ENCODE measurements around the gene ABCC1.
A peak's percentile ranks its signal among the peaks of the same experiment; 100 is the strongest.
"Not testable (repeated sequence)": the region's sequence is repeated elsewhere in the genome, so short reads cannot be mapped to it uniquely, and the experiment has no call there.

Gene ABCC1

GRCh38 chr16:16178455-16179162 is 229.2 kb downstream of the ABCC1 start:
- DNase-seq (ENCODE audit: low read depth): no peak
- no peak overlapping the region for H3K4me3 ChIP-seq (ENCODE audit: low read depth, low read length)
- no peak for TF ChIP-seq CTCF (conservative IDR thresholded peaks at IDR 0.05; ENCODE audit: low read depth, low read length)

- DNase-seq (ENCODE audit: low read depth): peak; percentile 14
- H3K4me3 ChIP-seq (ENCODE audit: low read depth, low read length): not testable (repeated sequence)
Observed at GRCh38 chr16:16181748-16182147, 232.3 kb downstream of the ABCC1 start.

GRCh38 chr16:16182918-16183317 is 233.5 kb downstream of the ABCC1 start:
- no peak overlapping the region for H3K4me3 ChIP-seq (ENCODE audit: low read depth, low read length)
- TF ChIP-seq CTCF (conservative IDR thresholded peaks at IDR 0.05; ENCODE audit: low read depth, low read length): no peak
- no peak for DNase-seq (ENCODE audit: low read depth)

- TF ChIP-seq CTCF (conservative IDR thresholded peaks at IDR 0.05; ENCODE audit: low read depth, low read length): peak; percentile 37
- peak; percentile 16 for DNase-seq (ENCODE audit: low read depth)
- H3K4me3 ChIP-seq (ENCODE audit: low read depth, low read length): no peak overlapping the region
Observed at GRCh38 chr16:16183562-16183961, 234.1 kb downstream of the ABCC1 start.

DNA sequence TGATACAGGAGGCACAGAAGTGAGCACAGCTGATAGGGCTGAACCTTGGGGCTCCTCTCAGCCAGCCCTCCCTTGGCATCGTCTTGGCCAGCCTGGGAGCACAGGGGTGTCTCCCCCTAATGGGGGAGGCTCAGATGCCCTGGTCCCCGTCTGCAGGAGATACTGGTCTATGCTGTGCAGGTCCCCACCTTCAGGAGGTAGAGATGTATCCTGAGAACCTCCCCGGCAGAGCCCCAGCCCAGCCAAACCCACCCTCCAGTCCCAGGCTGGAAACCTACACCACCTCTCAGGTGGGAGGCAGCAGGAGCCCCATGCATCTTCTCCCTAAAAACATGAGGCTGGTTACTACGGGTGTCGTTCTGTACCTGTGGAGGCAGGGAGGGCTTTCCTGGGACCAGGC is 235.2 kb downstream of the ABCC1 start:
- H3K4me3 ChIP-seq (ENCODE audit: low read depth, low read length): no peak overlapping the region
- DNase-seq (ENCODE audit: low read depth): no peak
- TF ChIP-seq CTCF (conservative IDR thresholded peaks at IDR 0.05; ENCODE audit: low read depth, low read length): no peak

DNA sequence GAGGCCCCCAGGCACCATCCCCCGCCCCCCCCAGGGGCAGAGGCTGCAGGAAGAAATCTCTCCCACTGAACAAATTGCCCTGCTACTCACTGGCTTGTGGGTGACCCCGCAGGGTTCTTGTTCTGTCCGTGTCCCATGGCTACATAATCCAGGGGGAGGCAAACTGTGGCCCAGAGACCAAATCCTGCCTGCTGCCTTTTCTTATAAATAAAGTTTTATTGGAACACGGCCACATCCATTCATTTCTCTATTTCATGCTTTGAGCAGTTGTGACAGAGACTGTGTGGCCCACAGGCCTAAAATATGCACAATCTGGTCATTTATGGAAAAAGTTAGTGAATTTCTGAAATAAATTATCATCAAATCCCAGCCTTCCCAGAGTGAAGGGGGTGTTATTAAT is 235.7 kb downstream of the ABCC1 start:
- no peak overlapping the region for H3K4me3 ChIP-seq (ENCODE audit: low read depth, low read length)
- no peak for DNase-seq (ENCODE audit: low read depth)
- no peak for TF ChIP-seq CTCF (conservative IDR thresholded peaks at IDR 0.05; ENCODE audit: low read depth, low read length)

- TF ChIP-seq CTCF (conservative IDR thresholded peaks at IDR 0.05; ENCODE audit: low read depth, low read length): no peak
- no peak for DNase-seq (ENCODE audit: low read depth)
- no peak overlapping the region for H3K4me3 ChIP-seq (ENCODE audit: low read depth, low read length)
Observed at GRCh38 chr16:16186820-16187219, 237.4 kb downstream of the ABCC1 start.

Data from choroid plexus epithelial cell (primary cell).